Bronchial epithelial cell (primary cell): ENCODE measurements around the gene ASXL2. TPM values are rescaled to one million over a fixed set of nuclear protein-coding genes. Genes with fewer than 3 reads are reported as not detected.

ENCODE experiments used
- DNase-seq: peaks from one replicate; pipeline ENCODE4 v3.0.0-alpha.2; 2010; ENCODE audit warnings: low read depth
- FAIRE-seq: peaks from 2 replicates; lab custom pipeline; 2011; peaks lifted over from hg19 to GRCh38; lab: Jason Lieb, UNC
- H3K27me3 ChIP-seq: 2 replicates; pipeline ENCODE4 v1.5.1; 2011; ENCODE audit warnings: low read length; ENCODE audit not compliant: control insufficient read depth, insufficient read depth
- H3K36me3 ChIP-seq: 2 replicates; pipeline ENCODE4 v1.5.1; 2011; ENCODE audit warnings: low read length; ENCODE audit not compliant: control insufficient read depth, insufficient read depth
- H3K4me3 ChIP-seq: 2 replicates; pipeline ENCODE4 v1.5.1; 2011; ENCODE audit warnings: mild to moderate bottlenecking, low read depth, low read length, control low read depth
- CTCF ChIP-seq: IDR thresholded peaks from 2 replicates; pipeline ENCODE4 v1.5.1; 2011; ENCODE audit warnings: mild to moderate bottlenecking, moderate library complexity, low read length, control low read depth, inconsistent platforms; ENCODE audit not compliant: insufficient read depth, severe bottlenecking
- total RNA-seq: library from RNA; depleted of rRNA; stranded (reverse); fragments of >200 nt; gene quantifications from 2 replicates; pipeline ENCODE4 v1.2.1, GENCODE V29; 2014

ASXL2 gene
- total RNA-seq, 1 donor from 2014 or later: 4.2 TPM

- no peak for FAIRE-seq
- Histone ChIP-seq H3K27me3 (no peaks in the 10 kb centered on the region), H3K4me3 (no peak overlapping the region), H3K36me3 (peaks cover 4% of the 10 kb centered on the region)
- peak; percentile 45 for DNase-seq
- TF ChIP-seq CTCF: no peak
These were observed 120.4 kb downstream of the ASXL2 start for GRCh38 chr2:25757906-25758305.

GRCh38 chr2:25756536-25756935, 121.8 kb downstream of the ASXL2 start:
- Histone ChIP-seq H3K27me3 (no peaks in the 10 kb centered on the region), H3K4me3 (no peak overlapping the region), H3K36me3 (peaks cover 6% of the 10 kb centered on the region)
- DNase-seq: peak; percentile 12
- no peak for FAIRE-seq
- no peak for TF ChIP-seq CTCF

GRCh38 chr2:25749676-25750075, 128.6 kb downstream of the ASXL2 start:
- TF ChIP-seq CTCF: no peak
- DNase-seq (no peak), FAIRE-seq (no peak)
- no peak overlapping the region for H3K4me3 ChIP-seq
- H3K27me3 ChIP-seq: no peaks in the 10 kb centered on the region
- peaks cover 9% of the 10 kb centered on the region for H3K36me3 ChIP-seq

- H3K4me3 ChIP-seq: no peak overlapping the region
- no peaks in the 10 kb centered on the region for H3K27me3 ChIP-seq
- FAIRE-seq (no peak), DNase-seq (no peak)
- no peak for TF ChIP-seq CTCF
- peaks cover 6% of the 10 kb centered on the region for H3K36me3 ChIP-seq
These were observed 134.2 kb downstream of the ASXL2 start for GRCh38 chr2:25744055-25744454.

GRCh38 chr2:25743132-25743830, 135.0 kb downstream of the ASXL2 start:
- no peak overlapping the region for H3K4me3 ChIP-seq
- H3K36me3 ChIP-seq: peaks cover 5% of the 10 kb centered on the region
- DNase-seq (no peak), FAIRE-seq (peak; percentile 76)
- no peaks in the 10 kb centered on the region for H3K27me3 ChIP-seq
- TF ChIP-seq CTCF: no peak

- no peak for DNase-seq
- Histone ChIP-seq H3K27me3 (no peaks in the 10 kb centered on the region), H3K4me3 (no peak overlapping the region), H3K36me3 (peaks cover 5% of the 10 kb centered on the region)
- no peak for TF ChIP-seq CTCF
- no peak for FAIRE-seq
These were observed 135.8 kb downstream of the ASXL2 start for GRCh38 chr2:25742501-25742900.
